Stimulated activated CD8-positive, alpha-beta memory T cell treated with anti-CD3 and anti-CD28 coated beads, Interleukin-12 subunit alpha, Interleukin-12 subunit beta, amount 100 ng/mL, for 24 hours (primary cell): ENCODE data around the gene ORC4.
"Not testable (repeated sequence)": the region's sequence is repeated elsewhere in the genome, so short reads cannot be mapped to it uniquely, and the experiment has no call there.

Experiments used
- DNase-seq: peaks from one replicate; pipeline ENCODE4 v3.0.0-alpha.2; 2020; ENCODE audit errors: extremely low read depth

ORC4 gene

GRCh38 chr2:148014616-148015015, 5.9 kb downstream of the ORC4 start:
- no peak for DNase-seq

- DNase-seq: no peak
Measured at GRCh38 chr2:148013876-148014275, 6.7 kb downstream of the ORC4 start.

GRCh38 chr2:148008411-148008810, 12.1 kb downstream of the ORC4 start:
- not testable (repeated sequence) for DNase-seq

GRCh38 chr2:148007219-148007900, 13.2 kb downstream of the ORC4 start:
- DNase-seq: no peak

GRCh38 chr2:148006249-148007007, 14.1 kb downstream of the ORC4 start:
- no peak for DNase-seq

- DNase-seq: not testable (repeated sequence)
Measured at GRCh38 chr2:148002420-148002819, 18.1 kb downstream of the ORC4 start.

- DNase-seq: no peak
Measured at GRCh38 chr2:148000095-148000494, 20.4 kb downstream of the ORC4 start.

- no peak for DNase-seq
Measured at GRCh38 chr2:147999126-147999525, 21.4 kb downstream of the ORC4 start.

GRCh38 chr2:147998203-147998602, 22.3 kb downstream of the ORC4 start:
- DNase-seq: no peak

- DNase-seq: no peak
Measured at GRCh38 chr2:147996828-147997227, 23.7 kb downstream of the ORC4 start.

- DNase-seq: not testable (repeated sequence)
Measured at GRCh38 chr2:147994965-147995364, 25.6 kb downstream of the ORC4 start.

- no peak for DNase-seq
Measured at GRCh38 chr2:147989809-147990403, 30.6 kb downstream of the ORC4 start.

GRCh38 chr2:147989102-147989501, 31.4 kb downstream of the ORC4 start:
- no peak for DNase-seq

GRCh38 chr2:147980940-147981528, 39.5 kb downstream of the ORC4 start:
- DNase-seq: no peak

- no peak for DNase-seq
Measured at GRCh38 chr2:147977679-147978078, 42.9 kb downstream of the ORC4 start.

GRCh38 chr2:147976102-147976501, 44.4 kb downstream of the ORC4 start:
- DNase-seq: no peak

GRCh38 chr2:147968571-147968970, 52.0 kb downstream of the ORC4 start:
- DNase-seq: no peak

GRCh38 chr2:147952118-147952517, 68.4 kb downstream of the ORC4 start:
- no peak for DNase-seq

- no peak for DNase-seq
Measured at GRCh38 chr2:147945660-147946059, 74.9 kb downstream of the ORC4 start.

- no peak for DNase-seq
Measured at GRCh38 chr2:147939313-147939712, 81.2 kb downstream of the ORC4 start.

GRCh38 chr2:147937744-147938349, 82.7 kb downstream of the ORC4 start:
- no peak for DNase-seq
